Embryonic facial prominence (tissue), 1 donor: ENCODE data around the gene MRTFA.
"Not testable (repeated sequence)": the region's sequence is repeated elsewhere in the genome, so short reads cannot be mapped to it uniquely, and the experiment has no call there.

Source experiments
- DNase-seq: peaks from one replicate; pipeline ENCODE4 v3.0.0-alpha.2; 2016; ENCODE audit errors: extremely low spot score

The MRTFA gene

DNA sequence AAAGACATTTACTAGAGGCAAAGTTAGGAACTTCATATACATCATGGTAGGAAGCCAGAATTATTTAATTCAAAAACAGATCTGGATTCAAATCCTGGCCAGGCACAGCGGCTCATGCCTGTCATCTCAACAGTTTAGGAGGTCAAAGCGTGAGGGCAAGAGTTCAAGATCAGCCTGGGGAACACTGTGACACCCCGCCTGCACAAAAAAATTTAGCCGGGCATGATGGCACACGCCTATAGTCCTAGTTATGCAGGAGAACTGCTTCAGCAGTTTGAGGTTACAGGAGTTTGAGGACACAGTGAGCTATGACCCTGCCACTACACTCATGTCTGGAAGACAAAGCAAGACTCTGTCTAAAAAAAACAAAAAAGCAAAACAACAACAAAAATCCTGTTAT lies 8.9 kb downstream of the MRTFA start:
- no peak for DNase-seq

DNA sequence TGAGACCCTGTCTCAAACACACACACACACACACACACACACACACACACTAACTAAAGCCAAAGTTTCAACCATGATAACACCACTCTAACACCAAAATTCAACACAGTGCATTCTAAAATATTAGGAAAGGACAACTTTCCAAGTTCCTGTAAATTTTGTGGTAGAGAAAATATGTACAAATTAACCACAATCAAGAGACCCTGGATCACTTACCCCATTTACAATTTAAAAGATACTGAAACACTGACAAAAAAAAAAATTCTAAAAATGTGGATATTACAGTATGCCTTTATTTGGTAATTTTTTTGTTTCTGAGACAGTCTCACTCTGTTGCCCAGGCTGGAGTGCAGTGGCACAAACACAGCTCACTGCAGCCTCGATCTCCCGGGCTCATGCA lies 9.7 kb downstream of the MRTFA start:
- no peak for DNase-seq

DNA sequence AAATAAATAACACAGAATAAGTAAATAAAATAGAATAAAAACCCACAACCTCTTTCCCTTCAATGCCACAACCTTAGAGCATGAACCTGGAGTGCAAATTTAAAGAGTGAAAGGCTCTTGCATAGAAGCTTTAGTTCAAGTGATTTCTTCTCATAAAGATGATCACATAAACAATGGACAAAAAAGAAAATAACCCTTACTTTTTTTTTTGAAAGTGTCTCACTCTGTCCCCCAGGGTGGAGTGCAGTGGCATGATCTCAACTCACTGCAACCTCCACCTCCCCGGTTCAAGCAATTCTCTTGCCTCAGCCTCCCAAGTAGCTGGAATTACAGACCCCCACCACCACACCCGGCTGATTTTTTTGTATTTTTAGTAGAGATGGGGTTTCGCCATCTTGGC lies 10.7 kb downstream of the MRTFA start:
- not testable (repeated sequence) for DNase-seq

DNA sequence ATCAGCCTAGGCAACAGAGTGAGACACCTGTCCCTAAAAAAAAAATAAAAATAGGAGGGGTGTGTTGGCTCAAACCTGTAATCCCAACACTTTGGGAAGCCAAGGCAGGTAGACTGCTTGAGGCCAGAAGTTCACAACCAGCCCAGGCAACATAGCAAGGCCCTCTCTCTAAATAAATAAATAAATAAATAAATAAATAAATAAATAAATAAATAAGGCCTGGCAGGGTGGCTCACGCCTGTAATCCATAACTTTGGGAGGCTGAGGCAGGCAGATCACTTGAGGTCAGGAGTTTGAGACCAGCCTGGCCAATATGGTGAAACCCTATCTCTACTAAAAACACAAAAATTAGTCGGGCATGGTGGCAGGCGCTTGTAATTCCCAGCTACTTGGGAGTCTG lies 11.2 kb downstream of the MRTFA start:
- DNase-seq, result not testable (repeated sequence)

DNA sequence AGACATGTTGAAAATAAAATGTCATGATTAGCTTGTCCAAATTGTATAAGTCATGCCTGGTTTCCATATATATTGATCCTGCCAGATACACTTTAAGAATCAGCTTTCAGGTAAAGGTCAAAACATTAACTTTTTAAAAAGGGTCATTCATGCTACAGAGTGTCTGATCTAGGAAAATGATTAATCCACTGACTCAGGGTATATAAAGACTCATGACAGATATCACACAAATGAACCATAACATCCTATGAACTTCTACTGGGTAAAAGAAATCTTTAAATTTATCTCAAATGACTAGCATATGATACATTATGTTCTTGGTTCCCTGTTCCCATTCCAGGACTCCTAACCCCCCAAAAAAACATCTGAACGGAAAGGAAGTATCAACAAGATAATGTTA lies 11.7 kb downstream of the MRTFA start:
- no peak for DNase-seq

DNA sequence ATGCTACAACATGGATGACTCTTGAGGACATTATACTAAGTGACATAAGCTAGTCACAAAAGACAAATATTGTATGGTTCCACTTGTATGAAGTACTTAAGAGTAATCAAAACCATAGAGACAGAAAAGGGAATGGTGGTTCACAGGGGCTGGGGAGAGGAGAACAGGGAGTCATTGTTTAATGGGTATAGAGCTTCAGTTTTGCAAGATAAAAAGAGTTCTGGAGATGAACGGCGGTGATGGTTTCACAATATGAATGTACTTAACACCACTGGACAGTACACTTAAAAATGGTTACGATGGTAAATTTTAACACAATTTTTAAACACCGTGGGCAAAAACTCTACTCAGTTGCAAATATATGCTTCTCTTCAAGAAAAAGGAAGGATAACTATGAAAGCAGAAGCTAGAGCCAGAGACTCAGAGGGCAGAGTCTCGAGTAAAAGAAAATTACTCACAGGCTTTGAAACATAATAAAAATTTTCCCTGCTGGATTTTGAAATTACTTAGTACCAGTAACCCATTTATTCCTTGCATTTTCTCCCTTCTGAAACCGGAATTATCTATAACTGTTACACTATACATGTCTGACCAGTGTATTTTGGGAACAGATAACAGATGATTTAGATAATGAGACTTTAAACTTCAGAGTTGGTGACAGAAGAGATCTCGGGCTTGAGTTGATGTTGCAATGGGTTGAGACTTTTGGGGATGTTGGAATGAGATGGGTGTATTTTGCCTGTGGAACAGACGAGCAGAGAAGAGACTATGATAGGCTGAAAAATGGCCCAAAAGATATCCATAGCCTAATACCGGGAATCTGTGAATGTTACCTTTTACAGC lies 15.0 kb downstream of the MRTFA start:
- no peak for DNase-seq

DNA sequence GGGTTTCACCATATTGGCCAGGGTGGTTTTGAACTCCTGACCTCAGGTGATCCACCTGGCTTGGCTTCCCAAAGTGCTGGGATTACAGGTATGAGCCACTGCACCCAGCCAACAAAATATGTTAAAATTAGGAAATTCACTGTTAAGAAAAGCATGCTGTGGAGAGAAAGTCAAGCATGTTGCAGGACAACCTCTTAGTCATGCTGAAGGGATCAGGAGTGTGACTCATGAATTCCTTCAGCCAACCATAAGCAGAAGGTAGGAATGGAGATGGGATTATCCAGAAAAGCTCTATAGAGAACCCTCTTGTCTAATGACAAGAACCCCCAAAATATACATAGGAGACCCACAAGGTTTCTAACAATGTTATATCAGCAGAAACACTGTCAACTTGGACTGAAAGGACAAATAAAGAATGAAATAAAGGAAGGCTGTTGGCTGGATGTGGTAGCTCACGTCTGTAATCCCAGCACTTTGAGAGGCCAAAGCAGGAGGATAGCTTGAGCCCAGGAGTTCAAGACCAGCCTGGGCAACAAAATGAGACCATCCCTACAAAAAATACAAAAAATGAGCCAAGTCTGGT lies 16.0 kb downstream of the MRTFA start:
- DNase-seq, result no peak

DNA sequence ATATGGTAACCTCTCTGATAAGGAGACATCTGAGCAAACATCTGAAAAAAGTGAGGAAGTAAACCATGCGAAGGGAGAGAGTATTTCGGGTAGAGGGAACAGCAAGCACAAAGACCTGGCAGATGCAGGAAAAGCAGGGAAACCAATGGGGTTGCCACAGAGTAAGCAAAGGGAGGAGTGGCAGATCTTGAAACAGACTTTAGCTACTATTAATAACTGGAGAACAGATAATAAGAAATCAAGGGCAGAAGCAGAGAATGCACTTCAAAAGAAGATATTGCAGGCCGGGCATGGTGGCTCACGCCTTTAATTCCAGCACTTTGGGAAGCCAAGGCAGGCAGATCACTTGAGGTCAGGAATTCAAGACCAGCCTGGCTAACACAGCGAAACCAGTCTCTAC lies 18.1 kb downstream of the MRTFA start:
- no peak for DNase-seq

DNA sequence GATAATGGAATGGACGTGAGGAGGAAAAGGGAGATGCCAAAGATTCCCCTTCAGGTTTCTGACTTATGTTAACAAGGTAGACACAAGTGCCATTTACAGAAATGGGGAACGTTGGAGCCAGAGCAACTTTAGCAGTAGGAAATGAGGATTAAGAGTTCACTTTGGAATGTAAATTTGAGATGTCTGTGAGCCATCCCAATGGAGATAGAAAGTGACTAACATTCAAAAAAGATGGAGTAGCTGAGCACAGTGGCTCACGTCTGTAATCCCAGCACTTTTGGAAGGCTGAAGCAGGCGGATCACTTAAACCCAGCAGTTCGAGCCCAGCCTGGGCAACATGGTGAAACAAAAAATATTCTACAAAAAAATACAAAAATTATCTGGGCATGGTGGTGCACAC lies 19.9 kb downstream of the MRTFA start:
- no peak for DNase-seq

DNA sequence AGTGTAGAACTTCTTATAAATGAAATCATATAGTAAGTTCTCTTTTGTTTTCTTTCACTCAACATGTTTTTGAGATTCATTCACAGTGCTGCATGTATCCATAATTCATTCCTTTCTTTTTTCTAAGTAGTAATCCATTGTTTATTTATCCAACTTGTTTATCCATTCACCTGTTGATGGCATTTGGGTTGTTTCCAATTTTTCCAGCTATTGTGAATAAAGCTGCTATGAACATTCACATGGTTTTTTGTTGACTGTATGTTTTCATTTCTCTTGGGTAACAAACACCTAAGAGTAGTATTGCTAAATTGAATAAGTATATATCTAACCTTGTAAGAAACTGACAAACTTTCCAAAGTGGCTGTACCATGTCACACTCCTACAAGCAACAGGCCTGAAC lies 23.5 kb downstream of the MRTFA start:
- no peak for DNase-seq

DNA sequence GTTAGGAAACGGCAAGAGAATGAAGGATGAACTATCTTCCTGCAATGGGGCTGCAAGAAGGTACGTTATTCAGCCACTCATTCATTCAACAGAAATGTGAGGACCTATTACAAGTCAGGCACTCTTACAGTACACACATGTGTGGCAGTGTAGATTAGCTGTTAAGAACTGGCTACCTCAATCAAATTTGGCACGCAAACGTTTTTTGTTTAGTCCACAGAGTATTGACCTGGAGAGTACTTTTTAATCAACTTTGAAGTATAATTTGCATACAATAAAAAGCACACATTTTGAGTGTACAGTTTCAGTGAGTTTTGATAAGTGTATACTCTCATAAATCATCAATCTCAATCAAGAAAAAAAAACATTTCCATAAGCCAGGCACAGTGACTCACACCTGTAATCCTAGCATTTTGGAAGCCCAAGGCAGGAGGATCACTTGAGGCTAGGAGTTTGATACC lies 24.2 kb downstream of the MRTFA start:
- DNase-seq, result no peak

DNA sequence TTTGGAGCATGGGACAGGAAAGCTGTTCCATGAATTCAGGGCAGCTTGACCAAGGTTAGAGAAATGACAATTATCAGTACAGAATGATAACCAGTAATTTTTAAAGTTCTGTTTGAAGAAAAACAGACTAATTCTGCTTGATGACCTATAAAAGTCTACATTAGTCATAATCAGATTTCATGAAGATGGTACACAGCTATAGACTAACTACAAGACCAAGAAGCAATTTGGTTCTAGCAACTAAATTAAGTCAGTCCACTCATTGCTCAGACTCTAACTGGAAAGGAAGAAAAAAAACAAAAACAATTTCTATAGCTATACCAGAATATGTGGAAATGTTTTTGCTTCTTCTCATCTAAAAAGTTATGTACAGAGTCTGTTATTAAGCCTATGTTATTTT lies 24.9 kb downstream of the MRTFA start:
- DNase-seq, result no peak

DNA sequence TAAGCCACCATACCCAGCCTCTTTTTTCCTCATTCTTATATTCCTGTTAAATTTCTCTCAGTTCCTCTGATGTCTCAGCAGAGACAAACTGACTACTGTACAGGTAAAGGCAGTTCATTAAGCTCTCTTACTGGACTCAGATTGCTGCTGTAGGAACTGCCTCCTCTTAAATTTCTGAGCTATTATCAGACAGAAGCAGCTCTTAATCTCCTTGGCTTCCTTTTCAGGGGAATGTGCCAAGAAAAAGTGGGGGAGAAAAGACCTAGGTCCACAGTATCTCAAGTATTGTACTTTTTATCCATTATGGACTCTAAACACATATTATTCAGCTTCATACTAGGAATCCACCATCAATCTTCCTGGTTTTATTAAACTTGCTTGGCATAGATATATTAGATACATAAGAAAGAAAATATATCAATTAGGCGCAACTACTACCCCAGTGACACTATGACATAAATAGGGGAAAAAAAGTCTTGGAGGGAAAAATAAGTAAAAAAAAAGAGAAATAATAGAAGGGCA lies 26.1 kb downstream of the MRTFA start:
- no peak for DNase-seq

DNA sequence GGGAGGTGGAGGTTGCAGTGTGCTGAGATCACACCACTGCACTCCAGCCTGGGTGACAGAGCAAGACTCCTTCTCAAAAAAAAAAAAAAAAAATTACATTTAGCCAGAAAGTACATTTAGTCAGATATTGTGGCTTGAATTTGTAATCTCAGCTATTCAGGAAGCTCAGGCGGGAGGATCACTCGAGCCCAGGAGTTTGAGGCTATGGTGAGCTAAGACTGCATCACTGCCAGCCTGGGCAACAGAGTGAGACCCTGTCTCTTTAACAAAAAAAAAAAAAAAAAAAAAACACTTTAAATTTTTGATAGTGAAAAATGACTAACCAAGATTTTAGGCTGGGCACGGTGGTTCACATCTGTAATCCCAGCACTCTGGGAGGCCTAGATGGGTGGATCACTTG lies 27.3 kb downstream of the MRTFA start:
- DNase-seq, result no peak

DNA sequence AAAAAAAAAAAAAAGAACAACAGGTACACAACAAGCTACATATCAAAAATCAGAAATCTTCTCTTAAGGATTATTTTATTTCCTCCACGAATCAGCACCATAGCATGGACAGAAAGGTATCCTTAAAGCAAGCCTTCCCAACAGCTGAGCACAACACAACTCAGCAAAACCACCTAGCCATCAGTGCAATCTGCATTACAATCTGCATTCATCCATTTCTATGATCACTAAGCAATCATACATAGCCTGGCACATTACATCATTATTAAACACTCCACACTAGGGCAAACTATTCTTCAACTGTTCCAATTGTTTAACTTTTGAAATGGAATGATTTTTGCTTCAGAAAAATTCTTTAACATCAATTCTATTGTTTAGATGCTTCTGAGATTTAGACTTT lies 29.0 kb downstream of the MRTFA start:
- no peak for DNase-seq

DNA sequence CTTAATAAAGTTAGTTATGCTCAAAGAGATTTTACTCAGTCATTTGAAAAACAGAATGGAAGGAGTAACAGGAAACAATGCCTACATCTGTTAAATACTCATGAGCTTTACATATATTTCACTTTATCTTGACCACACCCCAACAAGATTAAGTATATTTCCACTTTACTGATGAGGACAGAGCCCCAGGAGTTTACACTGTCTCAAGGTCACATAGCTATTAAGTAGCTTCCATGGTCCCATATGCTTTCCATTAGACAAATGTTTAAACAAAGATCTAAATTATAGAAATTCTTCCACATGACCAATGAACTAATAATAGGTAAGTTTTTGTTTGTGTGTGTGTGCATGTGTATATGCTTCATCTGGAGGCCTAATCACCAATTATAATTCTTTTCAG lies 30.2 kb downstream of the MRTFA start:
- no peak for DNase-seq

DNA sequence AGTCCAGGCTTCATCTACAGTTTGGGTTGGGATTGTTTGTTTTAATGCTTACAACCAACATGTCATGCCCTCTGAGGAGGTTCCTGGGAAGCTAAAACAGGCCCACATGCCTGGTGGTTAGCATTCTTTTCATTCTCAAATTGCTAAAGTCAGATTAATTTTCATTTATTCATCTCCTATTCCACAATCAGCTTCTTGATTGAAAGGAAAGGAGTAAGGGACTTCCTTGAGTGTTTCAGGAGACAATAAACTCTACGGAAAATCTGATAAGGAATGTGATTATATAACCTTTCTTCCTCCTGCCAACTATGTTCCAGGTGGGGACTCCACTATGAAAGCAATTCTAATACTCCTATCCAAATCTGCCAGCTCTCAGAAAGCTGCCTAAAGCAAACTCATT lies 30.8 kb downstream of the MRTFA start:
- DNase-seq, result no peak

DNA sequence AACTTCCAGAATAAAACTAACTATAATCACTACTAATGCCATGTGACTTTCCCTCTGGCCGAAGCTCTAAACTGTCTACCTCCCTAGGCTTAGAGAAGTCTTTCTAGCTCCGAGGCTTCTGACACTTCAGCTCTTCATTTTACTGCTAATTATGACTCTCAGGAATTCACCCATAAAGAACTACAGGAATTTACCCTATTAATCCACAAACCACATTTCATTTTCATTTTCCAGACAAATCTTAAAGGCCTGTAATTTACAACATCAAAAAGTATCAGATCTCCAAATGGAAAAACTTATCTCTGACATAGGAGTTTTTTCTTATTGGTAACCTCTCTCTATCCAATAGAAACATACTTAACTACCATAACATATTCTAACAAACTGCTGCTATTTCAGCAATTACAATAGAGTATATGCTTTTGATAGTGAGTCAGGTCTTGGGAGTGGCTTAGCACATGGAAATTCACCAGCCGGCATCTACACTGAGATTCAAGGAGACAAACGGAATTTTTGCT lies 33.4 kb downstream of the MRTFA start:
- no peak for DNase-seq

DNA sequence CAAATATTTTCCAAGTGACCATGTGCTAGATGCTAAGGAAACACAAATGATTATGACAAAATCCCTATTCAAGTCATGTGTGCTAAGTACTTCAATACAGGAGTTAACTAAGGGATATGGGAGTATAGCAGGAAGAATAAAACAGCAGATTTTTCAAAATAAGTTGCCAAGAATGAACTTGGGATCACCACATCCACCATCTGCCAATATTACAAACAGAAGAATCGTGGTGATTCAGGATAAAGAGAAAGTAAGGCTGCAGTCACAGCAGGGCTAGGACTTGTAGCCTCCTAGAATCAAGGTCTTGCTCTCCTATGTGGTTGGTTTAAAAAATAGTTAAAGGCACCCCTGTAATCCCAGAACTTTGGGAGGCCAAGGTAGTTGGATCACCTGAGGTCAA lies 34.3 kb downstream of the MRTFA start:
- DNase-seq, result no peak

DNA sequence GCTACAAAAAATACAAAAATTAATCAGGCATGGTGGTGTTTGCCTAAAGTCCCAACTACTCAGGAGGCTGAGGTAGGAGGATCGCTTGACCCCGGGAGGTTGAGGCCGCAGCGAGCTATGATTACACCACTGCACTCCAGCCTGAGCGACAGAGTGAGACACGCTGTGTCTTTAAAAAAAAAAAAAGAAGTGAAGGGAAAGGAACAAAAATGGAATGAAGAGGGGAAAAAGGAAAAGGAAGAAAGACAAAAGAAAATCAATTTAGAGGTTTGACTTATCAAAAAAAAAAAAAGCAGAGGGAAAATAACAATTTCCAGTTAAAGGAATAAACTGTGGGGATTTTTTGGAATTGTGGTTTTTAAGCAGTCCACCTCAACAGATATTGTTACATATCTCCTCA lies 36.8 kb downstream of the MRTFA start:
- DNase-seq, result no peak

DNA sequence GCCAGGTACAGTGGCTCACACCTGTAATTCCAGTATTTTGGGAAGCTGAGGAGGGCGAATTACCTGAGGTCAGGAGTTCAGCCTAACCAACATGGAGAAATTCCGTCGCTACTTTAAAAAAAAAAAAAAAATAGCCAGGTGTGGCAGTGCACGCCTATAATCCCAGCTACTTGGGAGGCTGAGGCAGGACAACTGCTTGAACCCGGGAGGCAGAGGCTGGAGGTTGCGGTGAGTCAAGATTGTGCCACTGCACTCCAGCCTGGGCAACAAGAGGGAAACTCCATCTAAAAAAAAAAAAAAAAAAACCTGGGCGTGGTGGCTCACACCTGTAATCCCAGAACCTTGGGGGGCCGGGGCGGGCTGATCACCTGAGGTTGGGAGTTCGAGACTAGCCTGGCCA lies 37.8 kb downstream of the MRTFA start:
- not testable (repeated sequence) for DNase-seq

DNA sequence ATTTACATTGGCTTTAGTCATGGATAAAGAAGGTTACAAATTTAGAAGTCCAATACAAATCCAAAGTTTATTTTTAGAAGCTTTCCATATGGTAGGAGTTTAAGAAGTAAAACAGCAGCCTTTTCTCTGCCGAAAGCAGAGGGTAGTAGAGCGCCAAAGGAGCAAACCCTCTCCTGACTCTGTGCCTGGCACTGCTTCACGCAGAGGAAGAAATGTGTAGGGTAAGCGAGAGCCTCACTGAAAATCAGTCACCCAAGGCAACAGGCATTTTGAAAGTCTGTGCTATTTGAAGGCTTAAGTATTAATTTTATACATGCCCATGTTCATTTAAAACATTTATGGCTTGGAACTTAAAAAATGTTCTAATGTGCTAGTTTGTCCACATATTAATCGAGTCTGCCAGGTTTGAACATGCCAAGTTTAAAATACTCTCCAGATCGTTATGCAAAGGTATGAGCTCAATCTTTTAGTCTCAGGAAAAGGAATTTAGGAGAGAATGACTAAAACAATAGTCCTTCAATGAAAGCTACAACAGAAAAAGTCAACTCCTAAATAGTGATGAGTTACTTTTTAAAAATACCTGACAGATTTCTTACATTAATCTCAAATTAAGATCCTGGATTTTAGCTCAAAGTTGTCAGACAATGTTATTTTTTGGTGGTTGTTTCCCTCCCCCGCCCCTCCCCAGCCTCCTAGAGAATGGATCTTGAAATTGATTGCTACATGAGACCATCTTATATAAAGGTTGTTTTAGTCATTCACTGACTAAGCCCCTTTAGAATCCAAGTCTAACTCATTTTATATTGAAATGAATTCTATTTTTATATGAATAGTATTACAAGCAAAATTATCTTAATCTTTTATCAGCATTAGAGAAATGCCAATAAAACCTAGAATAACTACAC lies 38.7 kb downstream of the MRTFA start:
- DNase-seq, result no peak
